ENCODE measurements around the gene NUDCD2. TPM values are rescaled to one million over a fixed set of nuclear protein-coding genes. Genes with fewer than 3 reads are reported as not detected.
A peak's percentile ranks its signal among the peaks of the same experiment; 100 is the strongest.

The NUDCD2 gene
- total and polyA plus RNA-seq, 2 donors (not counting 3 experiments of a cell fraction or from before 2014, with no cell fraction given): 3.9 to 50.3 TPM

DNA sequence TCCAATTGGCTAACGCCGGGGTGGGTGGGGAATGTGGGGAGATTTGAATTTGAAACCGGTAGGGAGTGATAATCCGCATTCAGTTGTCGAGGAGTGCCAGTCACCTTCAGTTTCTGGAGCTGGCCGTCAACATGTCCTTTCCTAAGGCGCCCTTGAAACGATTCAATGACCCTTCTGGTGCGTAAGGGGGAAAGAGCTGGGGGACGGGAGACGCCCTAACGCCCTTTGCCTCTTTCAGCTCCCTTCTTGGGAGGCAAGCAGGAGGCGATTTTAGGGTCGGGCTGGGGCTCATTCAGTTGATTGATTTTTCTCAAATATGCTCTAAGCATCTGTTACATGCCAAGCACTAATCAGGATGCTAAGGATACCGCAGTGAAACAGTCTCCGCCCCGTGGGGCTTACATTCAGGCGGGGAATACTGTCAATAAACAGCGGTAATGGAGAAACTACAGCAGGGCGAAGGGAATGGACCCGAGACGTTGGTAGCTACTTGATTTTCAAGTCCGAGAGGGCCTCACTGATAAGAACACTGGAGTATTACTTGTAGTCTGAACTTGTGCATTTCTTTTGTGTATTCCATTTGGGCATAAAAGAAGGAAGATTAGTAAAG, 765 bp upstream of the NUDCD2 start, which contains the start of gene HMMR:
Gene HMMR (plus strand): TSS at position 71 of the 610 bp plus-strand sequence. CDS start 61 bp downstream, at position 132.
- H2AFZ ChIP-seq (ENCODE audit: low read depth, low read length): peak within 1 kb of the TSS; percentile 92
- peaks cover 38% of the 10 kb centered on the region for H3K79me2 ChIP-seq (ENCODE audit: control insufficient read depth, insufficient read depth, low read length)
- H3K36me3 ChIP-seq (ENCODE audit: control insufficient read depth in 2 of 2, extremely low read depth in 1 of 2, insufficient read depth in 2 of 2, low read length in 2 of 2): no peaks in the 10 kb centered on the region
- intact Hi-C loops (cut with micrococcal nuclease): loop anchor here (1.0 to 5.0 kb wide), 6 partner anchors 23 to 407 kb away; partner anchors contain the start of genes CCNG1 and MAT2B
- FAIRE-seq: no peak
- dilution Hi-C loops (cut with MboI; ENCODE audit: extremely low pct_ligation_motif_present, low sequenced_read_pairs): no loop called here
- DNase-seq (ENCODE audit: low read depth, low spot score): no peak
- POLR2A ChIA-PET: interaction anchor here (0.7 to 3.9 kb wide), 6 partner anchors 22 to 298 kb away, joined by 3 to 34 read pairs (median 7); partner anchors contain the start of genes CCNG1 and MAT2B
- H3K27ac ChIP-seq (ENCODE audit: insufficient read depth, low read depth, low read length): peak within 1 kb of the TSS; percentile 99
- peak within 1 kb of the TSS; percentile 85 to 96 (median 92) for H3K4me3 ChIP-seq (replicated peaks in 1 of 3; ENCODE audit: insufficient read depth in 1 of 3, low read depth in 1 of 3, low read length in 3 of 3)
- H3K9me1 ChIP-seq (replicated peaks; ENCODE audit: control insufficient read depth, extremely low read depth, insufficient read depth, low read length): no peaks in the 10 kb centered on the region
- H4K20me1 ChIP-seq (replicated peaks; ENCODE audit: control insufficient read depth, extremely low read depth, insufficient read depth, low read length): no peaks in the 10 kb centered on the region
- TF ChIP-seq POLR2AphosphoS5 (IDR thresholded peaks at IDR 0.05; ENCODE audit: insufficient read depth, low read depth, low read length) (peak; percentile 2), EZH2 (IDR thresholded peaks at IDR 0.05; ENCODE audit: borderline replicate concordance, low read depth, low read length, severe bottlenecking) (no peak), GATA2 (IDR thresholded peaks at IDR 0.05; ENCODE audit: insufficient read depth, insufficient read length, low read depth, low read length) (no peak)
- CTCF ChIA-PET: interaction anchor here (0.7 to 4.0 kb wide), 10 partner anchors 10 to 52 kb away, joined by 3 to 15 read pairs (median 6); partner anchors contain the start of genes CCNG1 and MAT2B
- TSS peak; percentile 94 for BruUV-seq (replicated peaks)
- H3K9ac ChIP-seq (replicated peaks; ENCODE audit: extremely low read depth, insufficient read depth, low read length): peak within 1 kb of the TSS; percentile 96
- no peaks in the 10 kb centered on the region for H3K9me3 ChIP-seq (replicated peaks; ENCODE audit: control insufficient read depth, insufficient read depth, low read length)
- H3K4me1 ChIP-seq (ENCODE audit: control insufficient read depth, extremely low read depth, insufficient read depth, low read length): peaks cover 21% of the 10 kb centered on the region
- H3K4me2 ChIP-seq (ENCODE audit: insufficient read depth, low read length): peak within 1 kb of the TSS; percentile 99
- H3K27me3 ChIP-seq (ENCODE audit: control insufficient read depth in 2 of 2, insufficient read depth in 2 of 2, low read length in 2 of 2): no peaks in the 10 kb centered on the region

DNA sequence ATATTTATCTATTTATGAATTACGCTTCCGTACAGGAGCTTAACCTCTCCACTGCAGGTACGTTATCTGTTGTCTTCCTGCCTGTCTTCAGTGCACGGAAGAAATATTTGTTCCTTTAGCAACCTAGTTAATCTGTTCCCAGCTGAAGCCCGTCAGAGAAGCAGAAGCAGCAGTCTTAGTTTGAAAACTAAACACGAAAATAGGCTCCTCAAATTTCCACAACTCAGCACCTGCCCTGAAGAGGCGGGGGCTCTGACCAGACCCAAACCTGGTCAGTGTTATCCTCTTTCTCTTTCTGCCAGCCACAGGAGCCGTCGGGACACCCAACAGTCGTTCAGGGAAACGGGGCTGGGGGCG, 462 bp downstream of the NUDCD2 start:
- dilution Hi-C loops (cut with MboI; ENCODE audit: extremely low pct_ligation_motif_present, low sequenced_read_pairs): no loop called here
- CTCF ChIA-PET: interaction anchor here (0.9 to 4.0 kb wide), 7 partner anchors 14 to 51 kb away, joined by 3 to 15 read pairs (median 10); partner anchors contain the start of genes CCNG1 and MAT2B
- FAIRE-seq: no peak

More for the DNA sequence above, 462 bp downstream of the NUDCD2 start:
- Histone ChIP-seq H3K4me1 (ENCODE audit: control insufficient read depth, extremely low read depth, insufficient read depth, low read length) (peaks cover 21% of the 10 kb centered on the region), H3K9ac (replicated peaks; ENCODE audit: extremely low read depth, insufficient read depth, low read length) (peak overlapping the region; percentile 96), H2AFZ (ENCODE audit: low read depth, low read length) (peak overlapping the region; percentile 92), H3K79me2 (ENCODE audit: control insufficient read depth, insufficient read depth, low read length) (peaks cover 35% of the 10 kb centered on the region), H3K36me3 (ENCODE audit: control insufficient read depth in 2 of 2, extremely low read depth in 1 of 2, insufficient read depth in 2 of 2, low read length in 2 of 2) (no peaks in the 10 kb centered on the region), H3K4me2 (ENCODE audit: insufficient read depth, low read length) (peak overlapping the region; percentile 99), H3K4me3 (replicated peaks in 1 of 3; ENCODE audit: insufficient read depth in 1 of 3, low read depth in 1 of 3, low read length in 3 of 3) (peak overlapping the region; percentile 85 to 96 (median 92)), H3K9me1 (replicated peaks; ENCODE audit: control insufficient read depth, extremely low read depth, insufficient read depth, low read length) (no peaks in the 10 kb centered on the region), H4K20me1 (replicated peaks; ENCODE audit: control insufficient read depth, extremely low read depth, insufficient read depth, low read length) (no peaks in the 10 kb centered on the region), H3K9me3 (replicated peaks; ENCODE audit: control insufficient read depth, insufficient read depth, low read length) (no peaks in the 10 kb centered on the region), H3K27me3 (ENCODE audit: control insufficient read depth in 2 of 2, insufficient read depth in 2 of 2, low read length in 2 of 2) (no peaks in the 10 kb centered on the region), H3K27ac (ENCODE audit: insufficient read depth, low read depth, low read length) (peak overlapping the region; percentile 99)
- TSS peak; percentile 47 for BruUV-seq (replicated peaks)
- no peak for DNase-seq (ENCODE audit: low read depth, low spot score)
- POLR2A ChIA-PET: interaction anchor here (1.1 to 3.9 kb wide), 4 partner anchors 18 to 49 kb away, joined by 3 to 34 read pairs (median 12); partner anchors contain the start of genes CCNG1 and MAT2B
- intact Hi-C loops (cut with micrococcal nuclease): no loop called here
- no peak for TF ChIP-seq JUN (IDR thresholded peaks at IDR 0.05; ENCODE audit: borderline replicate concordance, insufficient read depth, insufficient read length, low read depth)
- no peak for TF ChIP-seq POLR2AphosphoS5 (IDR thresholded peaks at IDR 0.05; ENCODE audit: insufficient read depth, low read depth, low read length)
- TF ChIP-seq, protein P1, sequence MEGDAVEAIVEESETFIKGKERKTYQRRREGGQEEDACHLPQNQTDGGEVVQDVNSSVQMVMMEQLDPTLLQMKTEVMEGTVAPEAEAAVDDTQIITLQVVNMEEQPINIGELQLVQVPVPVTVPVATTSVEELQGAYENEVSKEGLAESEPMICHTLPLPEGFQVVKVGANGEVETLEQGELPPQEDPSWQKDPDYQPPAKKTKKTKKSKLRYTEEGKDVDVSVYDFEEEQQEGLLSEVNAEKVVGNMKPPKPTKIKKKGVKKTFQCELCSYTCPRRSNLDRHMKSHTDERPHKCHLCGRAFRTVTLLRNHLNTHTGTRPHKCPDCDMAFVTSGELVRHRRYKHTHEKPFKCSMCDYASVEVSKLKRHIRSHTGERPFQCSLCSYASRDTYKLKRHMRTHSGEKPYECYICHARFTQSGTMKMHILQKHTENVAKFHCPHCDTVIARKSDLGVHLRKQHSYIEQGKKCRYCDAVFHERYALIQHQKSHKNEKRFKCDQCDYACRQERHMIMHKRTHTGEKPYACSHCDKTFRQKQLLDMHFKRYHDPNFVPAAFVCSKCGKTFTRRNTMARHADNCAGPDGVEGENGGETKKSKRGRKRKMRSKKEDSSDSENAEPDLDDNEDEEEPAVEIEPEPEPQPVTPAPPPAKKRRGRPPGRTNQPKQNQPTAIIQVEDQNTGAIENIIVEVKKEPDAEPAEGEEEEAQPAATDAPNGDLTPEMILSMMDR (IDR thresholded peaks at IDR 0.05; ENCODE audit: extremely low read depth in 1 of 2, insufficient read depth in 1 of 2, low read depth in 1 of 2, low read length in 2 of 2): no peak
- TF ChIP-seq EZH2 (IDR thresholded peaks at IDR 0.05; ENCODE audit: borderline replicate concordance, low read depth, low read length, severe bottlenecking): no peak
- TF ChIP-seq POLR2A (IDR thresholded peaks at IDR 0.05; ENCODE audit: low read depth, low read length): no peak
- TF ChIP-seq, protein P2, sequence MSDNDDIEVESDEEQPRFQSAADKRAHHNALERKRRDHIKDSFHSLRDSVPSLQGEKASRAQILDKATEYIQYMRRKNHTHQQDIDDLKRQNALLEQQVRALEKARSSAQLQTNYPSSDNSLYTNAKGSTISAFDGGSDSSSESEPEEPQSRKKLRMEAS (IDR thresholded peaks at IDR 0.05; ENCODE audit: insufficient read depth, insufficient read length): no peak
- no peak for TF ChIP-seq FOS (IDR thresholded peaks at IDR 0.05; ENCODE audit: borderline replicate concordance, insufficient read depth, low read length)
- TF ChIP-seq MYC (IDR thresholded peaks at IDR 0.05; ENCODE audit: low read depth, low read length): no peak
- TF ChIP-seq GATA2 (IDR thresholded peaks at IDR 0.05; ENCODE audit: insufficient read depth, insufficient read length, low read depth, low read length): no peak

Measured in endothelial cell of umbilical vein (primary cell).